ENCODE data around the gene NTM.

DNA sequence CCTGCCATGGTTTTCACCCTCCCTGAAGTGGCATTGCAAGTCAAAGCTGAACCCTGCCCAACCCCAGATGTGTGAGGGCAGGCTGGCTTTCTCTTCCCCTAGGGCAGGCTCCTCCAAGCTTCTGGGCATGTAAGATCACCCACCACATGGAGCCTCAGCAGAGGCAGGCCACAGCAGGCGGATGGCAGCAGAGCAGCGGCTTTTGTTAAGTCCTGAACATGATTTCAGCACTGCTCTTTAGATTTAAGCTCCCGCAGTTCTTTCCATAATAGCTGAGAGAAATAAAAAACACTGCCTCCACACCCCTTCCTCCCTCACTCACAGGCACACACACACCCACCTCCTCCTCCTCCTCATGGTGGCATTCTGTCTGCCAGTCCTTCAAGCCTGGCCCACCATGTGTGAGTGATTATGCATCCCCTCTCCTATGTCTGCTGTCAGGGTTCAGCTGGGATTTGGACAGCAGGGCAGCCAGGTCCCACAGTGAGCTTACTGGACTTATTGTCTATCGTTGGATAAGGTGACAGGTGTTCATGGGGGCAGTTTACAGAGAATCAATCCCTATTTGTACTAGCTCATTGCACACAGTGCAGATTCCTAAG, 5.0 kb upstream of the NTM start:
- no peak for TF ChIP-seq HDGF (IDR thresholded peaks at IDR 0.05; ENCODE audit: borderline replicate concordance)
- TF ChIP-seq BHLHE40 (IDR thresholded peaks at IDR 0.05; ENCODE audit: borderline replicate concordance) = no peak
- no peak for TF ChIP-seq ELF4 (IDR thresholded peaks at IDR 0.05)
- no peak for TF ChIP-seq FOXM1 (IDR thresholded peaks at IDR 0.05; ENCODE audit: borderline replicate concordance)
- no peak for TF ChIP-seq SUZ12 (IDR thresholded peaks at IDR 0.05)
- TF ChIP-seq SP1 (IDR thresholded peaks at IDR 0.05) = no peak
- no peak for TF ChIP-seq FOXA1 (IDR thresholded peaks at IDR 0.05)
- no peak for TF ChIP-seq CTBP1 (IDR thresholded peaks at IDR 0.05; ENCODE audit: borderline replicate concordance)
- TF ChIP-seq FOXK2 (IDR thresholded peaks at IDR 0.05) = no peak
- no peak for TF ChIP-seq ARNT (IDR thresholded peaks at IDR 0.05)
- TF ChIP-seq TARDBP (IDR thresholded peaks at IDR 0.05) = no peak
- no peak for TF ChIP-seq L3MBTL2 (conservative IDR thresholded peaks at IDR 0.05)
